K562 (cell line): ENCODE data around the gene RETREG1. TPM values are rescaled to one million over a fixed set of nuclear protein-coding genes. Genes with fewer than 3 reads are reported as not detected.
A peak's percentile ranks its signal among the peaks of the same experiment; 100 is the strongest.

Experiments used
- ATAC-seq: fragments of 200-7000 bp; cut with Tn5 transposase; 3 replicates; pipeline ENCODE4 v1.9.1; 2020; ENCODE audit warnings: moderate library complexity
- BruUV-seq: library from RNA; stranded (reverse); fragments of 400-500 nt; replicated peaks from 2 replicates; lab custom pipeline; 2021; lab: Mats Ljungman, UMichigan
- CTCF ChIA-PET: fragments of 300-600 bp; formaldehyde crosslinking; extraction: SDS; loops from one replicate; lab custom pipeline; 2021; ENCODE audit warnings: low intra/inter-chr PET ratio; lab: Yijun Ruan, JAX
- POLR2A ChIA-PET: fragments of 300-600, 350-650 bp; sonication (Branson Sonifier 250); formaldehyde crosslinking; extraction: SDS; loops from one replicate; lab custom pipeline; 2021; ENCODE audit warnings: antibody characterized with exemption, inconsistent platforms; lab: Yijun Ruan, JAX
- DNase-seq, 4 experiments: peaks; one replicate each; pipeline versions ENCODE4 v3.0.0 to v3.0.0-alpha.2; 2011 to 2018; ENCODE audit warnings: low spot score in 3 of 4, mixed read lengths in 3 of 4; ENCODE audit errors: extremely low read depth in 1 of 4
- FAIRE-seq: peaks from 2 replicates; lab custom pipeline; 2011; peaks lifted over from hg19 to GRCh38; lab: Jason Lieb, UNC
- H2AFZ ChIP-seq: 2 replicates; pipeline ENCODE4 v1.6.0; 2011; ENCODE audit warnings: low read depth, low read length, control low read depth, inconsistent platforms
- H3K27ac ChIP-seq: fragments of 200-600 bp; 3 replicates; pipeline ENCODE4 v1.8.0; 2011; ENCODE audit warnings: low read depth, mild to moderate bottlenecking, control low read depth, inconsistent platforms, low read length, moderate library complexity, mixed read lengths; ENCODE audit errors: extremely low read depth
- H3K27me3 ChIP-seq, 2 experiments: fragments of 300-600 bp in 1 of 2; 2 replicates in 1 of 2; 3 replicates in 1 of 2; pipeline versions ENCODE4 v1.6.0 to v1.8.0; 2011; ENCODE audit warnings: inconsistent platforms in 2 of 2, low read length in 2 of 2, mild to moderate bottlenecking in 1 of 2, mixed read lengths in 1 of 2, moderate library complexity in 1 of 2; ENCODE audit not compliant: control insufficient read depth in 2 of 2, insufficient read depth in 2 of 2
- H3K36me3 ChIP-seq: fragments of 300-600 bp; 3 replicates; pipeline ENCODE4 v1.8.0; 2011; ENCODE audit warnings: mild to moderate bottlenecking, low read length, inconsistent platforms; ENCODE audit not compliant: control insufficient read depth, insufficient read depth
- H3K4me1 ChIP-seq, 2 experiments: fragments of 200-600 bp in 1 of 2; replicated peaks in 1 of 2; 2 replicates in 1 of 2; 3 replicates in 1 of 2; pipeline versions ENCODE4 v1.5.1 to v1.8.0; 2011; ENCODE audit warnings: inconsistent platforms in 2 of 2, low read length in 2 of 2, mild to moderate bottlenecking in 1 of 2, mixed read lengths in 1 of 2, moderate library complexity in 1 of 2; ENCODE audit not compliant: control insufficient read depth in 2 of 2, insufficient read depth in 2 of 2
- H3K4me2 ChIP-seq: 2 replicates; pipeline ENCODE4 v1.6.1; 2011; ENCODE audit warnings: low read length, control low read depth, inconsistent platforms, mixed read lengths; ENCODE audit not compliant: insufficient read depth
- H3K4me3 ChIP-seq: fragments of 200-600 bp; sonication (generic), shearing (Covaris generic); 2 replicates; pipeline ENCODE4 v1.5.1; 2016; ENCODE audit warnings: control low read depth, inconsistent platforms
- H3K79me2 ChIP-seq: fragments of 200-600 bp; 3 replicates; pipeline ENCODE4 v1.8.0; 2011; ENCODE audit warnings: low read length, inconsistent platforms; ENCODE audit not compliant: control insufficient read depth, insufficient read depth
- H3K9ac ChIP-seq, 2 experiments: 2 replicates each; pipeline versions ENCODE4 v1.6.0 to v1.6.1; 2011; ENCODE audit warnings: low read depth in 2 of 2, low read length in 2 of 2, control low read depth in 1 of 2, inconsistent platforms in 1 of 2, mild to moderate bottlenecking in 1 of 2, mixed read lengths in 1 of 2; ENCODE audit not compliant: insufficient read depth in 1 of 2
- H3K9me1 ChIP-seq: one replicate; pipeline ENCODE4 v1.6.0; 2011; ENCODE audit warnings: inconsistent platforms, mild to moderate bottlenecking, low read length, moderate library complexity; ENCODE audit not compliant: control insufficient read depth, insufficient read depth
- H3K9me3 ChIP-seq: replicated peaks from 2 replicates; pipeline ENCODE4 v1.5.1; 2011; ENCODE audit warnings: low read depth, low read length, inconsistent platforms; ENCODE audit not compliant: control insufficient read depth, insufficient read depth
- H4K20me1 ChIP-seq: replicated peaks from 2 replicates; pipeline ENCODE4 v1.6.1; 2011; ENCODE audit warnings: low read length, inconsistent platforms, mixed read lengths; ENCODE audit not compliant: control insufficient read depth, insufficient read depth
- BDP1 ChIP-seq: IDR thresholded peaks from 3 replicates; pipeline ENCODE4 v1.6.1; 2011; ENCODE audit not compliant: insufficient read length, insufficient read depth
- CBFB ChIP-seq: sonication (generic); formaldehyde crosslinking; IDR thresholded peaks from 2 replicates; pipeline ENCODE4 v1.4.0; 2020; ENCODE audit warnings: mild to moderate bottlenecking, missing genetic modification reagents
- DACH1 ChIP-seq: fragments of 450-650 bp; IDR thresholded peaks from 2 replicates; pipeline ENCODE4 v1.6.1; 2018; ENCODE audit not compliant: partially characterized antibody
- ELF1 ChIP-seq: fragments of 200-800 bp; sonication (Bioruptor generic); IDR thresholded peaks from 2 replicates; pipeline ENCODE4 v1.6.1; 2016; ENCODE audit warnings: missing genetic modification characterization, missing compliant biosample characterization
- ESRRA ChIP-seq: fragments of 450-650 bp; IDR thresholded peaks from 2 replicates; pipeline ENCODE4 v1.6.1; 2014; ENCODE audit warnings: low read depth, mild to moderate bottlenecking, moderate library complexity, borderline replicate concordance
- FOXJ2 ChIP-seq: fragments of 200-800 bp; sonication (Bioruptor generic); IDR thresholded peaks from 2 replicates; pipeline ENCODE4 v1.6.1; 2016; ENCODE audit warnings: missing genetic modification characterization, missing compliant biosample characterization
- NR2F6 ChIP-seq: fragments of 450-650 bp; formaldehyde crosslinking; IDR thresholded peaks from 2 replicates; pipeline ENCODE4 v1.4.0; 2020; ENCODE audit warnings: mild to moderate bottlenecking
- SIN3B ChIP-seq: fragments of 450-650 bp; IDR thresholded peaks from 2 replicates; pipeline ENCODE4 v1.6.1; 2017; ENCODE audit warnings: low read depth, mild to moderate bottlenecking, moderate library complexity
- ZBTB1 ChIP-seq: sonication (generic); formaldehyde crosslinking; IDR thresholded peaks from 2 replicates; pipeline ENCODE4 v1.8.1; 2023; ENCODE audit warnings: missing genetic modification reagents, low read depth, mild to moderate bottlenecking, borderline replicate concordance
- WGBS: fragments of 100-300 bp; shearing (Covaris generic); methylation state at CpG from one replicate; pipeline ENCODE4 v1.1.6; 2016; ENCODE audit warnings: low coverage, mixed read lengths; ENCODE audit not compliant: insufficient coverage; ENCODE audit errors: missing lambda C conversion rate; 5-methylcytosine and 5-hydroxymethylcytosine counted together
- in situ Hi-C: fragments of 300-500 bp; cut with MboI; formaldehyde crosslinking; loops from 4 replicates; pipeline ENCODE4 v1.15.0; 2018; ENCODE audit warnings: inconsistent platforms, mixed read lengths
- intact Hi-C: fragments of 100-400 bp; cut with micrococcal nuclease; formaldehyde crosslinking; loops from 2 replicates; pipeline ENCODE4 v1.14.2; 2022
- polyA plus RNA-seq, 8 experiments: library from polyadenylated mRNA; depleted of rRNA in 4 of 8; stranded (reverse) in 5 of 8; unstranded in 3 of 8; fragments of >200 nt; fragmentation: Nextera tagmentation in 2 of 8; fragmentation: Illumina TruSeq in 1 of 8; extraction: Ambion mirVana in 2 of 8; extraction: Trizol in 1 of 8; gene quantifications; 2 replicates each; pipeline versions ENCODE4 v1.2.1 to v1.2.3, GENCODE V29; 2011 to 2014; ENCODE audit warnings: inconsistent platforms in 1 of 8, missing spikeins in 1 of 8
- total RNA-seq, 7 experiments: library from RNA; depleted of rRNA in 6 of 7; stranded (reverse); fragments of >200 nt in 6 of 7; fragmentation: Illumina TruSeq in 2 of 7; extraction: Trizol in 2 of 7; gene quantifications; 2 replicates each; pipeline versions ENCODE4 v1.2.1 to v1.2.3, GENCODE V29; 2011 to 2021; ENCODE audit warnings: low replicate concordance in 1 of 7
- TF ChIP-seq, protein P1 (sequence below): sonication (generic); formaldehyde crosslinking; IDR thresholded peaks from 2 replicates; pipeline ENCODE4 v1.8.0; 2022; ENCODE audit warnings: missing genetic modification reagents, mild to moderate bottlenecking, borderline replicate concordance
- TF ChIP-seq, protein P2 (sequence below): sonication (generic); formaldehyde crosslinking; IDR thresholded peaks from 2 replicates; pipeline ENCODE4 v1.5.0; 2020; ENCODE audit warnings: missing genetic modification reagents

Gene RETREG1
- total and polyA plus RNA-seq, 9 of the 15 experiments (the other 6 are each of a cell fraction or from before 2014, with no cell fraction given) = 0.01 to 0.20 (median 0.08) TPM; not detected in 5

DNA sequence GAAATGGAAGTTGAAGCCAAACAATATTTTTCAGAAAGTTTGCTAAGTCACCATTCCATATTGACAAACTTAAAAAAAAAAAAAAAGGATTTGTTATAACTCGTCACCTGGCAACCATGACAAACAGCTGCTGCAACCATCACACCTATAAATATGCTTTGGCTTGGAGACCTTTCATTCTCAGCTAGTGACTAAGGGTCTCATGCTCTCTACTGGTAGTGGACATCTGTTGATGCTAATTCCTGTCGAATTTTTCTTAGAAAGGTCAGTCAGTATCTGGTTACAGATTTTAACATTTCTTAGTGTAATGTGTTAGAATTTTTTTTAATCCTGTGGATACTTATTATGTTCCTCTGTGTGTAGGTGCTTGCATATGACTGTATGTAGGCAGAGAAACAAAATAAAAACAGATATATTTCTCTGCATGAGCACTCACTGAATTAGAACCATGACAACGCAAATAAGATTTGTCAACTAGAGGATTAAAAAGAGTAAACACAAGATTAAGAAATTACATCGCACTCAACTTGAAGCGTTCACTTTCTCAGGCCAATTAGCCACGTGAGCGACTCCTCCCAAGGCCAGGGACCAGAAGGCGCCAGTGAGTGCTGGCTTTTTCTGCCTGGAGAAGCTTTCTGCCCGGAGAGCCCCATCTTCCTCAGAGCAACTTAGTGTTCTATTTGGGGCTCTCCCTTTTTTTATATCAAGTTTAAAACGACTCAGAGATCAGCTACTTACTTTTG is 124.2 kb downstream of the RETREG1 start:
- H3K4me2 ChIP-seq = no peak overlapping the region
- no peaks in the 10 kb centered on the region for H3K36me3 ChIP-seq
- H3K4me1 ChIP-seq = no peaks in the 10 kb centered on the region
- FAIRE-seq = no peak
- no peaks in the 10 kb centered on the region for H3K79me2 ChIP-seq
- no peaks in the 10 kb centered on the region for H4K20me1 ChIP-seq
- no peaks in the 10 kb centered on the region for H3K9me1 ChIP-seq
- H2AFZ ChIP-seq = no peak overlapping the region
- no peaks in the 10 kb centered on the region for H3K9me3 ChIP-seq
- H3K9ac ChIP-seq = no peak overlapping the region
- BruUV-seq = no TSS peak
- intact Hi-C loops = no loop called here
- no peak overlapping the region for H3K27ac ChIP-seq
- ChIA-PET POLR2A (interaction anchor here (0.7 kb wide), 1 partner anchor 195 kb away, joined by 3 read pairs; no protein-coding TSS in a partner anchor), CTCF (interaction anchor here (1.0 kb wide), 1 partner anchor 58 kb away, joined by 5 read pairs; no protein-coding TSS in a partner anchor)
- 0 out of 2 replicates have a peak, but pooled peaks have one; percentile 21 for TF ChIP-seq FOXJ2 (tag)
- TF ChIP-seq CBFB = no peak
- H3K27me3 ChIP-seq = peaks cover 7 to 15% of the 10 kb centered on the region in 2 experiments; a peak in 4 of 5 replicates
- 2% methylated on average over 10 of the region's 10 CpGs for WGBS
- in situ Hi-C loops = no loop called here
- no peak for ATAC-seq
- no peak overlapping the region for H3K4me3 ChIP-seq
- DNase-seq = no peak

DNA sequence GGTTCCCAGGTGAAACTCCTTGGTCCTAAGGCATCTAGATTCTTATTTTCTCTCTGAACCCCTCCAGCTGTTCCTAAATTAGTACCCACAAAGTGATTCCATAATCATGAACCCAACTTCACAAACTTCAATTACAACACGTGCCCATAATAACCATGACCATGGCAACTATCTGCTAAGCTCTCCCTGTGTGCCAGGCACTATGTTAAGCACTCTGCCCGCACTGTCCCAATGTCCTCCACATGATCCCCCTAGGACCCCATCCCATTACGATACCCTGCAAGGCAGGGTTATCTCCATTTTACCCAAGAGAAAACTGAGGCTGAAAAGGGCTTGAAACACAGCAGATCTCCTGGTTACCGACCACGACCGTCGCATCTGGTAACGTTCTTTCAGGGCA is 125.9 kb downstream of the RETREG1 start:
- in situ Hi-C loops = no loop called here
- no peak overlapping the region for H2AFZ ChIP-seq
- no peak for ATAC-seq
- no peak for FAIRE-seq
- 1% methylated on average over 8 of the region's 8 CpGs for WGBS
- no peaks in the 10 kb centered on the region for H3K9me3 ChIP-seq
- H3K4me2 ChIP-seq = no peak overlapping the region
- no peaks in the 10 kb centered on the region for H3K9me1 ChIP-seq
- H3K79me2 ChIP-seq = no peaks in the 10 kb centered on the region
- ChIA-PET CTCF (no interaction called here), POLR2A (no interaction called here)
- DNase-seq = no peak
- intact Hi-C loops = no loop called here
- no peaks in the 10 kb centered on the region for H3K36me3 ChIP-seq
- no peaks in the 10 kb centered on the region for H3K4me1 ChIP-seq
- no TSS peak for BruUV-seq
- H3K27ac ChIP-seq = no peak overlapping the region
- no peak overlapping the region for H3K9ac ChIP-seq
- H3K27me3 ChIP-seq = peaks cover 10 to 18% of the 10 kb centered on the region in 2 experiments; a peak in 4 of 5 replicates
- no peak overlapping the region for H3K4me3 ChIP-seq
- H4K20me1 ChIP-seq = no peaks in the 10 kb centered on the region
- TF ChIP-seq NR2F6 (no peak), DACH1 (no peak), ELF1 (tag) (no peak), SIN3B (no peak), ZBTB1 (CRISPR knock-in tag) (no peak), BDP1 (no peak), ESRRA (no peak)
- TF ChIP-seq, protein P1, sequence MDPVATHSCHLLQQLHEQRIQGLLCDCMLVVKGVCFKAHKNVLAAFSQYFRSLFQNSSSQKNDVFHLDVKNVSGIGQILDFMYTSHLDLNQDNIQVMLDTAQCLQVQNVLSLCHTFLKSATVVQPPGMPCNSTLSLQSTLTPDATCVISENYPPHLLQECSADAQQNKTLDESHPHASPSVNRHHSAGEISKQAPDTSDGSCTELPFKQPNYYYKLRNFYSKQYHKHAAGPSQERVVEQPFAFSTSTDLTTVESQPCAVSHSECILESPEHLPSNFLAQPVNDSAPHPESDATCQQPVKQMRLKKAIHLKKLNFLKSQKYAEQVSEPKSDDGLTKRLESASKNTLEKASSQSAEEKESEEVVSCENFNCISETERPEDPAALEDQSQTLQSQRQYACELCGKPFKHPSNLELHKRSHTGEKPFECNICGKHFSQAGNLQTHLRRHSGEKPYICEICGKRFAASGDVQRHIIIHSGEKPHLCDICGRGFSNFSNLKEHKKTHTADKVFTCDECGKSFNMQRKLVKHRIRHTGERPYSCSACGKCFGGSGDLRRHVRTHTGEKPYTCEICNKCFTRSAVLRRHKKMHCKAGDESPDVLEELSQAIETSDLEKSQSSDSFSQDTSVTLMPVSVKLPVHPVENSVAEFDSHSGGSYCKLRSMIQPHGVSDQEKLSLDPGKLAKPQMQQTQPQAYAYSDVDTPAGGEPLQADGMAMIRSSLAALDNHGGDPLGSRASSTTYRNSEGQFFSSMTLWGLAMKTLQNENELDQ (CRISPR knock-in tag) = no peak
- TF ChIP-seq, protein P2, sequence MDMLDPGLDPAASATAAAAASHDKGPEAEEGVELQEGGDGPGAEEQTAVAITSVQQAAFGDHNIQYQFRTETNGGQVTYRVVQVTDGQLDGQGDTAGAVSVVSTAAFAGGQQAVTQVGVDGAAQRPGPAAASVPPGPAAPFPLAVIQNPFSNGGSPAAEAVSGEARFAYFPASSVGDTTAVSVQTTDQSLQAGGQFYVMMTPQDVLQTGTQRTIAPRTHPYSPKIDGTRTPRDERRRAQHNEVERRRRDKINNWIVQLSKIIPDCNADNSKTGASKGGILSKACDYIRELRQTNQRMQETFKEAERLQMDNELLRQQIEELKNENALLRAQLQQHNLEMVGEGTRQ (CRISPR knock-in tag) = no peak
